Tibial nerve (tissue), 4 donors: ENCODE measurements around the gene TTC22. TPM values are rescaled to one million over a fixed set of nuclear protein-coding genes. Genes with fewer than 3 reads are reported as not detected.

Source experiments
- DNase-seq, 2 donors: peaks; one replicate each; pipeline ENCODE4 v3.0.0-alpha.2; 2019; ENCODE audit warnings: low spot score in 2 of 2
- H3K27ac ChIP-seq, 4 donors: fragments of 200-600 bp; sonication (generic) in 3 of 4; one replicate each; pipeline ENCODE4 v1.5.1; 2017 to 2019; ENCODE audit warnings: mild to moderate bottlenecking in 1 of 4
- H3K27me3 ChIP-seq, 2 donors: fragments of 200-600 bp; sonication (generic) in 1 of 2; one replicate each; pipeline versions ENCODE4 v1.5.1 to v1.6.0; 2017 to 2019
- H3K36me3 ChIP-seq, 3 donors: fragments of 200-600 bp; sonication (generic); one replicate each; pipeline ENCODE4 v1.5.1; 2018 to 2019
- H3K4me1 ChIP-seq, 4 donors: fragments of 200-600 bp; sonication (generic) in 3 of 4; one replicate each; pipeline ENCODE4 v1.5.1; 2017 to 2019
- H3K4me3 ChIP-seq, 4 donors: fragments of 200-600 bp; sonication (generic) in 3 of 4; one replicate each; pipeline ENCODE4 v1.5.1; 2017 to 2019; ENCODE audit warnings: mild to moderate bottlenecking in 1 of 4, moderate library complexity in 1 of 4
- H3K9me3 ChIP-seq, 4 donors: fragments of 200-600 bp; sonication (generic) in 3 of 4; one replicate each; pipeline ENCODE4 v1.5.1; 2017 to 2019
- EP300 ChIP-seq, 2 donors: sonication (generic); formaldehyde crosslinking; IDR thresholded peaks; one replicate each; pipeline ENCODE4 v1.6.1; 2017; ENCODE audit warnings: antibody characterized with exemption in 2 of 2, mild to moderate bottlenecking in 1 of 2
- POLR2A ChIP-seq, 2 donors: fragments of 450-650 bp; IDR thresholded peaks; one replicate each; pipeline ENCODE4 v1.6.1; 2017; ENCODE audit warnings: antibody characterized with exemption in 2 of 2, mild to moderate bottlenecking in 2 of 2, moderate library complexity in 2 of 2
- WGBS, 2 donors: methylation state at CpG; one replicate each; pipeline ENCODE4 v1.1.5; 2018; 5-methylcytosine and 5-hydroxymethylcytosine counted together
- total RNA-seq, 4 donors: library from RNA; depleted of rRNA; stranded (reverse); fragments of >200 nt; gene quantifications; one replicate each; pipeline ENCODE4 v1.1.0, GENCODE V29; 2016
- TF ChIP-seq, protein P1 (sequence below), 5 experiments: fragments of 200-600 bp in 3 of 5; fragments of 450-650 bp in 2 of 5; sonication (generic) in 3 of 5; IDR thresholded peaks; one replicate each; pipeline ENCODE4 v1.5.1; 2016 to 2019; ENCODE audit warnings: antibody characterized with exemption in 5 of 5, mild to moderate bottlenecking in 3 of 5, moderate library complexity in 2 of 5

Gene TTC22
- total RNA-seq, 4 donors from 2014 or later, result not detected

GRCh38 chr1:54751426-54751825 is 49.7 kb downstream of the TTC22 start:
- DNase-seq, result no peak
- Histone ChIP-seq H3K27me3 (no peaks in the 10 kb centered on the region), H3K27ac (no peak overlapping the region), H3K4me3 (no peak overlapping the region), H3K9me3 (no peaks in the 10 kb centered on the region), H3K36me3 (peaks cover 0 to 29% (median 0%) of the 10 kb centered on the region in 3 donors), H3K4me1 (no peaks in the 10 kb centered on the region)
- TF ChIP-seq POLR2A (IDR thresholded peaks at IDR 0.05), result no peak
- TF ChIP-seq, protein P1, sequence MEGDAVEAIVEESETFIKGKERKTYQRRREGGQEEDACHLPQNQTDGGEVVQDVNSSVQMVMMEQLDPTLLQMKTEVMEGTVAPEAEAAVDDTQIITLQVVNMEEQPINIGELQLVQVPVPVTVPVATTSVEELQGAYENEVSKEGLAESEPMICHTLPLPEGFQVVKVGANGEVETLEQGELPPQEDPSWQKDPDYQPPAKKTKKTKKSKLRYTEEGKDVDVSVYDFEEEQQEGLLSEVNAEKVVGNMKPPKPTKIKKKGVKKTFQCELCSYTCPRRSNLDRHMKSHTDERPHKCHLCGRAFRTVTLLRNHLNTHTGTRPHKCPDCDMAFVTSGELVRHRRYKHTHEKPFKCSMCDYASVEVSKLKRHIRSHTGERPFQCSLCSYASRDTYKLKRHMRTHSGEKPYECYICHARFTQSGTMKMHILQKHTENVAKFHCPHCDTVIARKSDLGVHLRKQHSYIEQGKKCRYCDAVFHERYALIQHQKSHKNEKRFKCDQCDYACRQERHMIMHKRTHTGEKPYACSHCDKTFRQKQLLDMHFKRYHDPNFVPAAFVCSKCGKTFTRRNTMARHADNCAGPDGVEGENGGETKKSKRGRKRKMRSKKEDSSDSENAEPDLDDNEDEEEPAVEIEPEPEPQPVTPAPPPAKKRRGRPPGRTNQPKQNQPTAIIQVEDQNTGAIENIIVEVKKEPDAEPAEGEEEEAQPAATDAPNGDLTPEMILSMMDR (IDR thresholded peaks at IDR 0.05), result no peak
- no peak for TF ChIP-seq EP300 (IDR thresholded peaks at IDR 0.05)
- 56 to 62% methylated on average over 4 of the region's 4 CpGs for WGBS, 2 donors

- DNase-seq, result no peak
- H3K4me3 ChIP-seq, result no peak overlapping the region
- H3K36me3 ChIP-seq, result peaks cover 0 to 22% (median 0%) of the 10 kb centered on the region in 3 donors
- no peaks in the 10 kb centered on the region for H3K27me3 ChIP-seq
- 71 to 75% methylated on average over 6 of the region's 6 CpGs for WGBS, 2 donors
- H3K4me1 ChIP-seq, result no peaks in the 10 kb centered on the region
- H3K27ac ChIP-seq, result no peak overlapping the region
- TF ChIP-seq EP300 (IDR thresholded peaks at IDR 0.05) (no peak), POLR2A (IDR thresholded peaks at IDR 0.05) (no peak)
- TF ChIP-seq, protein P1 (IDR thresholded peaks at IDR 0.05), result no peak
- no peaks in the 10 kb centered on the region for H3K9me3 ChIP-seq
Observed at GRCh38 chr1:54750596-54750995, 50.5 kb downstream of the TTC22 start.

DNA sequence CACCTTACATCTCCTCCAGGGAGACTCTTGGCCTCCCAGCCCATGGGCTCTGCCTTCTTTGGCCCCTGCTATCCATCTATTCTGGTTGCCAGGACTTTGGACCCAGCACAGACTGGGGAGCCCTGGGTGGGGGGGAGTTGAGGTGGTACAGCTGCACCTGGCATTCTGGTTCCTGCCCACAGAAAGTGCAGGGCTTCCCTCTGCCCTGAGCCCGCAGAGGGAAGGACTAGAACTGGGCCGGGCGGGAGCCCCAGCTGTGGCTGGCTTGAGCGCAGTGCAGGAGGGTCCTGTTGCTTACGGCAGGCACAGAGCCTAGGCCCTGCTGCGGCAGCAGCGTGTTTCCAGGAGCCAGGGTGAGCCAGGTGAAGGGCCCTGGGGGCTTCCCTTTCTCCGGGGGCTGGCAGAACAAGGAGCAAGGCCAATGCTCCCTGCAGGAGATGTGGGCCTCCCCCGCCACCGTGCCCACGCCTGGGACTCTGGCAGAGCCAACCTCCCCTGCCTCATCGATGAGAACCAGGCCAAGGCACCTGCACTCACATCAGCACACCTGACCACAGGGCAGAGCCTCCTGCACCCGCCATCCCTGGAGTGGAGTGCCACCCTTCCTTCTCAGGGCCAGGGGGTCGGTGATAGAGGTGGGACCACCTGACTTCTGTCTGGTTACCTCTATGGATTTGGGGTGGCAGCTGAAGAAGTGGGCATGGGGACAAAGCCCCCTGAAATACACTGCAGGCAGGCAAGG is 52.9 kb downstream of the TTC22 start:
- Histone ChIP-seq H3K9me3 (no peaks in the 10 kb centered on the region), H3K27ac (no peak overlapping the region), H3K36me3 (peaks cover 0 to 25% (median 0%) of the 10 kb centered on the region in 3 donors), H3K27me3 (no peaks in the 10 kb centered on the region), H3K4me1 (no peaks in the 10 kb centered on the region), H3K4me3 (no peak overlapping the region)
- DNase-seq, result no peak
- TF ChIP-seq EP300 (IDR thresholded peaks at IDR 0.05) (no peak), POLR2A (IDR thresholded peaks at IDR 0.05) (no peak)
- TF ChIP-seq, protein P1 (IDR thresholded peaks at IDR 0.05), result no peak
- WGBS, 2 donors, result 86% methylated on average over 12 of the region's 14 CpGs

DNA sequence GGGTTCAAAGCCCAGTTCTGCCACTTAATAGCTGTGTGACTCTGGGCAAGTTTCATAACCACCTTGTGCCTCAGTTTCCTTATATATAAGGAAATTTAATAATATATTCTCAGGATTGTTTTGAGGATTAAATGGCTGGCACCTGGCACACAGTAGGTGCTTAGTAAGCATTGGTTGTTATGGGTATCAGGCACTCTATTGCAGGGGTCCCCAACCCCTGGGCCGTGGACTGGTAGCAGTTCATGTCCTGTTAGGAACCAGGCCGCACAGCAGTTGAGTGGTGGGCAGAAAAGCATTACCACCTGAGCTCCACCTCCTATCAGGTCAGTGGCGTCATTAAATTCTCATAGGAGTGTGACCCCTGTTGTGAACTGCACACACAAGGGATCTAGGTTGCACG is 55.3 kb downstream of the TTC22 start:
- Histone ChIP-seq H3K27ac (no peak overlapping the region), H3K4me1 (no peaks in the 10 kb centered on the region), H3K4me3 (no peak overlapping the region), H3K9me3 (no peaks in the 10 kb centered on the region), H3K27me3 (no peaks in the 10 kb centered on the region), H3K36me3 (peaks cover 0 to 49% (median 8%) of the 10 kb centered on the region in 3 donors)
- no peak for DNase-seq
- 98 to 100% methylated on average over 4 of the region's 4 CpGs for WGBS, 2 donors
- TF ChIP-seq EP300 (IDR thresholded peaks at IDR 0.05) (no peak), POLR2A (IDR thresholded peaks at IDR 0.05) (no peak)
- TF ChIP-seq, protein P1 (IDR thresholded peaks at IDR 0.05), result no peak

DNA sequence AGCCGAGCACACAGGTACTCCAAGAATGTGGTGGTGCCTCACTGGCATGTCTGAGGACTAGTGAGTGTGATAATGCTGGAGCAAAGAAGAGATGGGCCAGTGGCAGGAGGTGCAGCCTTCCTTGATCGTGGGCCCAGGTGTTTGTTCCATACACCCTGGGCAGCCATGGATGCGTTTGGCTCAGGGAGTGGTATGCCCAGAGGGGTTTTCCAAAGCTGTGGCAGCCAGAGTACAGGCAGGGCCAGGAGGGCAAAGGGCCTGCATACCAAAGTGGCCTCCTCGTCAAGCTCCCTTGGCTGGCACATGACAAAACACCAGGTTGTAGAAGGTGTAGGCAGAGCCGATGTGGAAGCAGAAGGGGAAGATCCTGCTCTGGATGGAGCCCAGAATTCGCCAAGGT is 55.8 kb downstream of the TTC22 start:
- no peaks in the 10 kb centered on the region for H3K27me3 ChIP-seq
- H3K4me3 ChIP-seq, result no peak overlapping the region
- no peaks in the 10 kb centered on the region for H3K4me1 ChIP-seq
- H3K27ac ChIP-seq, result no peak overlapping the region
- no peak for DNase-seq
- H3K9me3 ChIP-seq, result no peaks in the 10 kb centered on the region
- TF ChIP-seq POLR2A (IDR thresholded peaks at IDR 0.05), result no peak
- TF ChIP-seq EP300 (IDR thresholded peaks at IDR 0.05), result no peak
- TF ChIP-seq, protein P1 (IDR thresholded peaks at IDR 0.05), result no peak
- H3K36me3 ChIP-seq, result peaks cover 0 to 55% (median 11%) of the 10 kb centered on the region in 3 donors
- WGBS, 2 donors, result 82 to 91% methylated on average over 6 of the region's 6 CpGs
